Measurements from ENCODE around the gene LRRC36. TPM values are rescaled to one million over a fixed set of nuclear protein-coding genes. Genes with fewer than 3 reads are reported as not detected.

Gene LRRC36
- total RNA-seq, 1 donor from 2014 or later: 0.69 TPM

DNA sequence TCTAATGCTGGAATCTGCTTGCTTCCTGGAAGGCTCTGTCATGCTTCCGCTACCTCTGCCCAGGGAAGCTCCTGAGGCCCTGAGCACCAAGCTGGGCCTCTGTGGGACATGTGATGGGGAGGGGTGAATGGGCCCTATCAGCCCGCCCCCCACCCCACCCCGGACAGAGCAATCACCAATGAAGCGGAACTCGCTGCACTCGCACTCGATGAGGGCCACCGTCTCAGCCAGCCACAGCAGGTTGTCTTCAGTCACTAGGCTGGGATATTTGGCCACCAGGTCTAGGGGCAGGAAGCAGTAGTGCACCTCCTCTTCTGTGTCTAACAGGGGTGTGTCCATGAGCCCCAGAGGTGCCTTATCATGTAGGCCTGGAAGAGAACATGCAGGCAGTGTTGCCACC, 23.6 kb upstream of the LRRC36 start:
- Mint-ChIP-seq H3K27me3 (peaks cover 5% of the 10 kb centered on the region), H3K27ac (no peak overlapping the region), H3K4me1 (no peaks in the 10 kb centered on the region), H3K4me3 (no peak overlapping the region), H3K36me3 (ENCODE audit: low read depth) (no peaks in the 10 kb centered on the region), H3K9me3 (no peaks in the 10 kb centered on the region)
- CTCF ChIA-PET: no interaction called here
- no peak for DNase-seq
- intact Hi-C loops (cut with micrococcal nuclease): no loop called here
- TF ChIP-seq, protein P1, sequence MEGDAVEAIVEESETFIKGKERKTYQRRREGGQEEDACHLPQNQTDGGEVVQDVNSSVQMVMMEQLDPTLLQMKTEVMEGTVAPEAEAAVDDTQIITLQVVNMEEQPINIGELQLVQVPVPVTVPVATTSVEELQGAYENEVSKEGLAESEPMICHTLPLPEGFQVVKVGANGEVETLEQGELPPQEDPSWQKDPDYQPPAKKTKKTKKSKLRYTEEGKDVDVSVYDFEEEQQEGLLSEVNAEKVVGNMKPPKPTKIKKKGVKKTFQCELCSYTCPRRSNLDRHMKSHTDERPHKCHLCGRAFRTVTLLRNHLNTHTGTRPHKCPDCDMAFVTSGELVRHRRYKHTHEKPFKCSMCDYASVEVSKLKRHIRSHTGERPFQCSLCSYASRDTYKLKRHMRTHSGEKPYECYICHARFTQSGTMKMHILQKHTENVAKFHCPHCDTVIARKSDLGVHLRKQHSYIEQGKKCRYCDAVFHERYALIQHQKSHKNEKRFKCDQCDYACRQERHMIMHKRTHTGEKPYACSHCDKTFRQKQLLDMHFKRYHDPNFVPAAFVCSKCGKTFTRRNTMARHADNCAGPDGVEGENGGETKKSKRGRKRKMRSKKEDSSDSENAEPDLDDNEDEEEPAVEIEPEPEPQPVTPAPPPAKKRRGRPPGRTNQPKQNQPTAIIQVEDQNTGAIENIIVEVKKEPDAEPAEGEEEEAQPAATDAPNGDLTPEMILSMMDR (IDR thresholded peaks at IDR 0.05): no peak
- no peak for ATAC-seq (ENCODE audit: low read depth)
- POLR2A ChIA-PET: no interaction called here

DNA sequence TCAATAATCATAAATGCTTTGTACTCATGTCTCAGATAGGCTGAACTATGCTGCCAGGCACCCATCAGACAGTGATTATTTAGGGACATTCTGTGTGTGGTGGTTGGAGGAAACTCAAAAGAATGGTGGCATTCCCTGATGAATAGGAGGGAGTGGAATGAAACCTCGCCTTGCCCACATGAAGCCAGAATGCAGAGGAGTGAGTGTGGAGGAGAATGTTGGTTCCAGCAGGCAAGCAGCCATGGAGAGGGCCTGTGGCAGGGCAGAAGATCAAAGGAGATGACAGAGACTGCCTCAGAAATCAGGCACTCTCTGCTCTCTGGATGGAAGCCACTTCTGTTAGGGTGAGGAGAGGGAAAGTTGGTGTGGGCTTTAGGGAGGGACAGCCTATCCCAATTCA, 22.6 kb upstream of the LRRC36 start:
- no peaks in the 10 kb centered on the region for H3K36me3 Mint-ChIP-seq (ENCODE audit: low read depth)
- no peak overlapping the region for H3K4me3 Mint-ChIP-seq
- TF ChIP-seq, protein P1 (IDR thresholded peaks at IDR 0.05): no peak
- DNase-seq (no peak), ATAC-seq (ENCODE audit: low read depth) (no peak)
- H3K9me3 Mint-ChIP-seq: no peaks in the 10 kb centered on the region
- POLR2A ChIA-PET: no interaction called here
- H3K4me1 Mint-ChIP-seq: peaks cover 5% of the 10 kb centered on the region
- CTCF ChIA-PET: no interaction called here
- H3K27me3 Mint-ChIP-seq: peaks cover 3% of the 10 kb centered on the region
- intact Hi-C loops (cut with micrococcal nuclease): no loop called here
- H3K27ac Mint-ChIP-seq: no peak overlapping the region

DNA sequence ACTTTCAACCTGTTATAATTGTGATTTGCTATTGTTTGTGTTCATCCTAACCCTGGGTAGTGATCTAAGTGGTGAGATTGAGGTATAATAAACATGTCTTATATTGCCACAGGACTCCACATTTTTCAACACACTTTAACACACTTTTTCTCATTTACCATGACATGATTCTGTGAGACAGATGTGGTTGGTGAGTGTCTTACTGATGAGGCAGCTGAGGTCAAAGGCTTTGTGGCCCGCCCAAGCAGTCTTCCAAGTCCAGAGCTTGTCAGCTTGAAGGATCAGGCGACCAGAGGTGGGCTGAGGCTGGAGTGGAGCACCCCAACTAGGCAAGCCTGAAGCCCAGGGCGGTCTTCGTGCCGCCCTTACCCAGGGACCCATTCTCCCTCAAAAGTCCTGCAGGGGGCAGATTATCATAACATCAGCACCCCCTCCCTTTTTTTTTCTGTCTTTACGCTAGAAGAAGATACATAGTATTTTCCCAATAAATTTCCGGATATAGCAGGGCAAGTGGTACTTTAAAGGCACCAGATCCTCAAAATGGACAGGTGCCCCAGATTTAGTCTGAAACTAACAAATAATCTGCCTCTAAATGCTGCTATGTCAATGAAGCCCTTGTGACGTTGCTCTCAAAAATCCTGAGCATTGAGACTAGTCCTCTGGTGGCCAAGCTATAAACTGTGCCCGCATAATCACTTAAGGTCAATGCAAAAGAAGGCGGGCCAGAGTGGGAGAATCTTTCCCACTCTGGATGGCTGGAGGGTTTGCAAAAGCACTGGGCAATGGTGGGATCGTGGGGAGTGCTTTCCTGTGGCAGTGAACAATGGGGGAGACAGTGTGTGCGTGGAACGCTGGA, 21.2 kb upstream of the LRRC36 start:
- intact Hi-C loops (cut with micrococcal nuclease): no loop called here
- no peak overlapping the region for H3K27ac Mint-ChIP-seq
- peaks cover 5% of the 10 kb centered on the region for H3K4me1 Mint-ChIP-seq
- H3K4me3 Mint-ChIP-seq: no peak overlapping the region
- H3K36me3 Mint-ChIP-seq (ENCODE audit: low read depth): no peaks in the 10 kb centered on the region
- H3K9me3 Mint-ChIP-seq: no peaks in the 10 kb centered on the region
- CTCF ChIA-PET: no interaction called here
- ATAC-seq (ENCODE audit: low read depth): no peak
- H3K27me3 Mint-ChIP-seq: peaks cover 3% of the 10 kb centered on the region
- no peak for DNase-seq
- TF ChIP-seq, protein P1 (IDR thresholded peaks at IDR 0.05): no peak
- POLR2A ChIA-PET: no interaction called here

DNA sequence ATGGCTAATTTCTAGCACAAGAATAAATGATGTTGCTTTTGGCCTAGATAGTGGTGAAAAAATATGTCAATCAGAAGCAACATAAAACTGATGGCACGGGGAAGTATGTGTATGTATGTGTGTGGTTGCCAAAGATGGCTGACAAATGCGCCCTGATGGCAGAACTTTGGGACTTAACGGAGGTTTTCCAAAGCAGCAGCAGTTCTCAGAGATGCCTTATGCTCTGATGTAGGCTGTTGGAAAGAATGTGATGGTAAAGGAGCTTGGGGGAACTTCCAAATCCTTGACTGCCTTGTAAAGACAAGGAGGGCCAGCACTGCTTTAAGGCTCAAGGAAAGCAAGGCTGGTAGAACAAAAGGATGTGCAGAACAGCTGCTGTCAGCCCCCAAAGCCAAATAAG, 16.1 kb upstream of the LRRC36 start:
- intact Hi-C loops (cut with micrococcal nuclease): no loop called here
- POLR2A ChIA-PET: no interaction called here
- H3K27ac Mint-ChIP-seq: no peak overlapping the region
- ATAC-seq (ENCODE audit: low read depth) (no peak), DNase-seq (no peak)
- CTCF ChIA-PET: no interaction called here
- H3K4me3 Mint-ChIP-seq: no peak overlapping the region
- peaks cover 3% of the 10 kb centered on the region for H3K27me3 Mint-ChIP-seq
- peaks cover 5% of the 10 kb centered on the region for H3K4me1 Mint-ChIP-seq
- H3K36me3 Mint-ChIP-seq (ENCODE audit: low read depth): no peaks in the 10 kb centered on the region
- TF ChIP-seq, protein P1 (IDR thresholded peaks at IDR 0.05): no peak
- no peaks in the 10 kb centered on the region for H3K9me3 Mint-ChIP-seq

DNA sequence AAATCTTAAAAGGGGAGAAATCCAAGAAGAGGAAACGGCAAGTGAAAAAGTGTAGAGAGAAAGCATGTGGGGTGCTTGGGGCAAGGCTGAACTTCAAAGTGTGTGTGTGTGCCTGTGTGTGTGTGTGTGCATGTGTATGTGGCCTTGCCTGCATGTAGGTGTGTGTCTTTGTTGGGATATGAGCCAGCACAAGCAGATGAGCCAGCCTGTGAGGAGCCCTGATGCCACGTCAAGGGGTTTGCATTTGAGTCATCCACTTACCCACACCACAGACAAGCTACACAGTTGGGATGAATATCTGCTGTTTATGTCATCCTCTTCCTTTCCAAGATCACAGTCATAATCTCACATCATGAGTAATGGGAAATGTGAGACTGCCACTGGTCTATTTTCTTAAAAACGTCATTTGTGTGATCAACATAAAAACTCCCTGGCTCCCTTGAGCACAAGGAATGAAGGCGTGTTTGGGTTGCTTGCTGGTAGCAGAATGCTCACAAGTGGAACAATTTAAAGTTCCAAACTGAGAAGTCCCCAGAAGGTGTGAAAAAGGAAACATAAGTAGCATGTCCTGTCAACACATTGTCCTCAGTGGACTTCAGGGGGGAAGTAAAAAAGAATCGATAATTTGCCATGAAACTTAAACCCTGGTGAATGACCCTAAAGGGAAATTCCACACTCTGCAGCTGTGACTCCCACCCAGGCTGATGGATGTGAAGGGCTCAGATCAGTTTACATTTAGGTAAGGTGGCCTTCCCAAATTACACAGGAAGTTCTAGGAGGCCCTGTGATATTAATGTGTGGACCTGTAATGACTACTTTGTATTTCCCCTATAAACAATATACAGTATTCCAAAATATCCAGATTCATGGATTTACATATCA, 14.8 kb upstream of the LRRC36 start:
- Mint-ChIP-seq H3K27me3 (peaks cover 3% of the 10 kb centered on the region), H3K9me3 (no peaks in the 10 kb centered on the region), H3K4me3 (no peak overlapping the region), H3K27ac (no peak overlapping the region), H3K4me1 (peaks cover 5% of the 10 kb centered on the region), H3K36me3 (ENCODE audit: low read depth) (no peaks in the 10 kb centered on the region)
- TF ChIP-seq, protein P1 (IDR thresholded peaks at IDR 0.05): no peak
- DNase-seq: no peak
- intact Hi-C loops (cut with micrococcal nuclease): no loop called here
- CTCF ChIA-PET: no interaction called here
- no peak for ATAC-seq (ENCODE audit: low read depth)
- POLR2A ChIA-PET: no interaction called here

Measured in activated B cell treated with CpG ODN at 0.5 μM for 24 hours (primary cell).